AG04450 (cell line): ENCODE results near the gene MCL1. TPM values are rescaled to one million over a fixed set of nuclear protein-coding genes. Genes with fewer than 3 reads are reported as not detected.

Experiments used
- CTCF ChIA-PET: fragments of 300-600, 350-600 bp; formaldehyde crosslinking; extraction: SDS; loops from one replicate; lab custom pipeline; 2022; ENCODE audit warnings: antibody characterized with exemption, inconsistent platforms; lab: Charles Lee
- POLR2A ChIA-PET: fragments of 350-600 bp; formaldehyde crosslinking; extraction: SDS; loops from one replicate; lab custom pipeline; 2021; ENCODE audit warnings: antibody characterized with exemption, inconsistent platforms; lab: Yijun Ruan, JAX
- DNase-seq: peaks from one replicate; pipeline ENCODE4 v3.0.0-alpha.2; 2011; ENCODE audit warnings: low read depth, low spot score
- H3K27ac ChIP-seq: one replicate; pipeline ENCODE4 v1.5.1; 2012; ENCODE audit warnings: low read depth, low read length, control low read depth
- H3K27me3 ChIP-seq: one replicate; pipeline ENCODE4 v1.6.0; 2012; ENCODE audit warnings: low read length; ENCODE audit not compliant: control insufficient read depth, insufficient read depth
- H3K4me3 ChIP-seq: 2 replicates; pipeline ENCODE4 v1.5.1; 2011; ENCODE audit warnings: mild to moderate bottlenecking, low read depth, low read length, control low read depth
- H3K9me3 ChIP-seq: 2 replicates; pipeline ENCODE4 v1.5.1; 2012; ENCODE audit warnings: low read length; ENCODE audit not compliant: control insufficient read depth, insufficient read depth
- polyA plus RNA-seq: library from polyadenylated mRNA; depleted of rRNA; stranded (reverse); fragments of >200 nt; gene quantifications from 2 replicates; pipeline ENCODE4 v1.2.3, GENCODE V29; 2011
- TF ChIP-seq, protein P1 (sequence below): IDR thresholded peaks from 2 replicates; pipeline ENCODE4 v1.5.1; 2011; ENCODE audit warnings: low read depth, low read length, control low read depth, inconsistent platforms

Gene MCL1
- polyA plus RNA-seq, 1 experiment = 138 TPM

GRCh38 chr1:150572918-150573647 lies 6.3 kb downstream of the MCL1 start:
- Histone ChIP-seq H3K4me3 (peak overlapping the region; percentile 20), H3K27me3 (no peaks in the 10 kb centered on the region), H3K9me3 (no peaks in the 10 kb centered on the region; the same call in 1 of the 2 replicates), H3K27ac (no peak overlapping the region)
- ChIA-PET POLR2A (interaction anchor here (0.5 to 1.3 kb wide), 8 partner anchors 9 to 643 kb away, joined by 3 to 12 read pairs (median 4); partner anchors contain the start of gene ENSA), CTCF (interaction anchor here (0.7 to 4.5 kb wide), 4 partner anchors 13 to 350 kb away, joined by 3 to 47 read pairs (median 4); no protein-coding TSS in a partner anchor)
- no peak for DNase-seq
- TF ChIP-seq, protein P1, sequence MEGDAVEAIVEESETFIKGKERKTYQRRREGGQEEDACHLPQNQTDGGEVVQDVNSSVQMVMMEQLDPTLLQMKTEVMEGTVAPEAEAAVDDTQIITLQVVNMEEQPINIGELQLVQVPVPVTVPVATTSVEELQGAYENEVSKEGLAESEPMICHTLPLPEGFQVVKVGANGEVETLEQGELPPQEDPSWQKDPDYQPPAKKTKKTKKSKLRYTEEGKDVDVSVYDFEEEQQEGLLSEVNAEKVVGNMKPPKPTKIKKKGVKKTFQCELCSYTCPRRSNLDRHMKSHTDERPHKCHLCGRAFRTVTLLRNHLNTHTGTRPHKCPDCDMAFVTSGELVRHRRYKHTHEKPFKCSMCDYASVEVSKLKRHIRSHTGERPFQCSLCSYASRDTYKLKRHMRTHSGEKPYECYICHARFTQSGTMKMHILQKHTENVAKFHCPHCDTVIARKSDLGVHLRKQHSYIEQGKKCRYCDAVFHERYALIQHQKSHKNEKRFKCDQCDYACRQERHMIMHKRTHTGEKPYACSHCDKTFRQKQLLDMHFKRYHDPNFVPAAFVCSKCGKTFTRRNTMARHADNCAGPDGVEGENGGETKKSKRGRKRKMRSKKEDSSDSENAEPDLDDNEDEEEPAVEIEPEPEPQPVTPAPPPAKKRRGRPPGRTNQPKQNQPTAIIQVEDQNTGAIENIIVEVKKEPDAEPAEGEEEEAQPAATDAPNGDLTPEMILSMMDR = no peak

- DNase-seq = no peak
- CTCF ChIA-PET = interaction anchor here (0.6 to 2.1 kb wide), 5 partner anchors 9 to 354 kb away, joined by 3 to 17 read pairs (median 5); no protein-coding TSS in a partner anchor
- POLR2A ChIA-PET = interaction anchor here (0.6 to 3.1 kb wide), 6 partner anchors 9 to 384 kb away, joined by 3 to 83 read pairs (median 4); partner anchors contain the start of gene MCL1
- Histone ChIP-seq H3K4me3 (peak overlapping the region; percentile 5), H3K9me3 (no peaks in the 10 kb centered on the region; the same call in 1 of the 2 replicates), H3K27me3 (no peaks in the 10 kb centered on the region), H3K27ac (peak overlapping the region; percentile 97)
- TF ChIP-seq, protein P1 = no peak
Observed at GRCh38 chr1:150568594-150568966, 10.8 kb downstream of the MCL1 start.

GRCh38 chr1:150567717-150568593 lies 11.5 kb downstream of the MCL1 start:
- Histone ChIP-seq H3K9me3 (no peaks in the 10 kb centered on the region; the same call in 1 of the 2 replicates), H3K4me3 (peak overlapping the region; percentile 48), H3K27ac (peak overlapping the region; percentile 97), H3K27me3 (no peaks in the 10 kb centered on the region)
- DNase-seq = peak; percentile 95
- TF ChIP-seq, protein P1 = no peak
- CTCF ChIA-PET = interaction anchor here (0.6 to 2.1 kb wide), 6 partner anchors 8 to 354 kb away, joined by 3 to 17 read pairs (median 4); no protein-coding TSS in a partner anchor
- POLR2A ChIA-PET = interaction anchor here (0.5 to 3.1 kb wide), 7 partner anchors 8 to 385 kb away, joined by 3 to 83 read pairs (median 3); partner anchors contain the start of gene MCL1

DNA sequence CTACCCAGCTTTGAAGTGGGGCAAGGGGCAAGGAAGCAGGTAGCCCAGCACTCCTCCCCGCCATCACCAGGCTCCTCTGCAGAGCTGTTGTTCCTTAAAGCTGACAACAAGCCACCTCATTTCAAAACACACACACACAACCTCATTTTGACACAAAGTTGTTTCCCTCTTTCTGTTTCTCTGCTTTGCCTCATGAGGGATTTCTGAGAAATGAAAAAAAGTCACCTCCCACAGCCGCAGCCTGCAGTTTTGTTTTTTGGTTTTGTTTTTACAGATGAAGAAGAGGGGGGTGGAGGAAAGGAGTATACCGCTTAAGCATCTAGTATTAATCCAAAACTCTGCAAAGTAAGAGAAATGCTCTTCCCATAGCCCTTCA lies 12.1 kb downstream of the MCL1 start:
- TF ChIP-seq, protein P1 = no peak
- POLR2A ChIA-PET = interaction anchor here (3.1 kb wide), 1 partner anchor 11 kb away, joined by 83 read pairs; the partner anchor contains the start of gene MCL1
- peak overlapping the region; percentile 97 for H3K27ac ChIP-seq
- CTCF ChIA-PET = interaction anchor here (0.8 to 2.1 kb wide), 3 partner anchors 8 to 53 kb away, joined by 3 to 17 read pairs (median 13); no protein-coding TSS in a partner anchor
- no peaks in the 10 kb centered on the region; the same call in 1 of the 2 replicates for H3K9me3 ChIP-seq
- DNase-seq = no peak
- no peaks in the 10 kb centered on the region for H3K27me3 ChIP-seq
- peak overlapping the region; percentile 48 for H3K4me3 ChIP-seq
